ENCODE data around the gene MRPS34. TPM values are rescaled to one million over a fixed set of nuclear protein-coding genes. Genes with fewer than 3 reads are reported as not detected.

MRPS34 gene
- total RNA-seq, 1 donor from 2014 or later: 75.1 TPM

DNA sequence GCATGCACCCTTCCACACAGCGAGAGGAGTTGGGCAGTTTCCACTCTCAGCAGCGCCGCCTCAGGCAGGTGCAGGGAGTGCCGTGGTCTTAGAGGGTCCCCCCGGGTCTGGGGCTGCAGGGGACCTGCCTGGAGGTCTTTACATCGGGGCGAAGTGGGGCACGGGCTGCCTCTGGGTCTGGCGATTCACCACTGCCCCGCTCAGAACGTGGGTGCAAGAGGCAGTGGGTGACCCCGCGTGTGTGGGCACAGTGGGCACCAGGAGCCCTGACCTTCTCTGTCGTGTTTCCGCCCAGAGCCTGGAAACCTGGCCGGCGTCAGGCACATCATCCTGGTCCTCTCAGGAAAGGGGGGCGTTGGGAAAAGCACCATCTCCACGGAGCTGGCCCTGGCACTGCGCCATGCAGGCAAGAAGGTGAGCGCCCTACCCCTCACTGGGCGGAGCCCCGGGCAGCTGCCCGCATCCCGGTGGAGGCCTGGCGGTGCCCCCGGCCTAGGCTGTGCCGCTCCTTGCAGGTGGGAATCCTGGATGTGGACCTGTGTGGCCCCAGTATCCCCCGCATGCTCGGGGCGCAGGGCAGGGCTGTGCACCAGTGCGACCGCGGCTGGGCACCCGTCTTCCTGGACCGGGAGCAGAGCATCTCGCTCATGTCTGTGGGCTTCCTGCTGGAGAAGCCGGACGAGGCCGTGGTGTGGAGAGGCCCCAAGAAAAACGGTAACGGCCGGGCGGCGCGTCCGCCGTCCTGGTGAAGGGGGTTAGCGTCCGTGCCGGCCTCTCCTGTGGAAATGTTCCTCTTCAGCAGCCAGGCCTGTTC lies 13.5 kb upstream of the MRPS34 start:
- H3K36me3 Mint-ChIP-seq (ENCODE audit: unreplicated experiment): no peaks in the 10 kb centered on the region
- peaks cover 3% of the 10 kb centered on the region for H3K9me3 Mint-ChIP-seq (ENCODE audit: unreplicated experiment)
- TF ChIP-seq, protein P1, sequence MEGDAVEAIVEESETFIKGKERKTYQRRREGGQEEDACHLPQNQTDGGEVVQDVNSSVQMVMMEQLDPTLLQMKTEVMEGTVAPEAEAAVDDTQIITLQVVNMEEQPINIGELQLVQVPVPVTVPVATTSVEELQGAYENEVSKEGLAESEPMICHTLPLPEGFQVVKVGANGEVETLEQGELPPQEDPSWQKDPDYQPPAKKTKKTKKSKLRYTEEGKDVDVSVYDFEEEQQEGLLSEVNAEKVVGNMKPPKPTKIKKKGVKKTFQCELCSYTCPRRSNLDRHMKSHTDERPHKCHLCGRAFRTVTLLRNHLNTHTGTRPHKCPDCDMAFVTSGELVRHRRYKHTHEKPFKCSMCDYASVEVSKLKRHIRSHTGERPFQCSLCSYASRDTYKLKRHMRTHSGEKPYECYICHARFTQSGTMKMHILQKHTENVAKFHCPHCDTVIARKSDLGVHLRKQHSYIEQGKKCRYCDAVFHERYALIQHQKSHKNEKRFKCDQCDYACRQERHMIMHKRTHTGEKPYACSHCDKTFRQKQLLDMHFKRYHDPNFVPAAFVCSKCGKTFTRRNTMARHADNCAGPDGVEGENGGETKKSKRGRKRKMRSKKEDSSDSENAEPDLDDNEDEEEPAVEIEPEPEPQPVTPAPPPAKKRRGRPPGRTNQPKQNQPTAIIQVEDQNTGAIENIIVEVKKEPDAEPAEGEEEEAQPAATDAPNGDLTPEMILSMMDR (IDR thresholded peaks at IDR 0.05; ENCODE audit: partially characterized antibody, unreplicated experiment): no peak
- no peak overlapping the region for H3K4me3 Mint-ChIP-seq (ENCODE audit: unreplicated experiment)
- no peaks in the 10 kb centered on the region for H3K4me1 Mint-ChIP-seq (ENCODE audit: low read depth, unreplicated experiment)
- peaks cover 12% of the 10 kb centered on the region for H3K27me3 Mint-ChIP-seq (ENCODE audit: unreplicated experiment)
- DNase-seq: peak; percentile 22
- no peak overlapping the region for H3K27ac Mint-ChIP-seq (ENCODE audit: unreplicated experiment)

GRCh38 chr16:1785846-1786170 lies 12.9 kb upstream of the MRPS34 start:
- peaks cover 3% of the 10 kb centered on the region for H3K9me3 Mint-ChIP-seq (ENCODE audit: unreplicated experiment)
- H3K4me1 Mint-ChIP-seq (ENCODE audit: low read depth, unreplicated experiment): peaks cover 2% of the 10 kb centered on the region
- no peaks in the 10 kb centered on the region for H3K36me3 Mint-ChIP-seq (ENCODE audit: unreplicated experiment)
- H3K27ac Mint-ChIP-seq (ENCODE audit: unreplicated experiment): no peak overlapping the region
- TF ChIP-seq, protein P1 (IDR thresholded peaks at IDR 0.05; ENCODE audit: partially characterized antibody, unreplicated experiment): no peak
- no peak for DNase-seq
- H3K4me3 Mint-ChIP-seq (ENCODE audit: unreplicated experiment): no peak overlapping the region
- peaks cover 15% of the 10 kb centered on the region for H3K27me3 Mint-ChIP-seq (ENCODE audit: unreplicated experiment)

DNA sequence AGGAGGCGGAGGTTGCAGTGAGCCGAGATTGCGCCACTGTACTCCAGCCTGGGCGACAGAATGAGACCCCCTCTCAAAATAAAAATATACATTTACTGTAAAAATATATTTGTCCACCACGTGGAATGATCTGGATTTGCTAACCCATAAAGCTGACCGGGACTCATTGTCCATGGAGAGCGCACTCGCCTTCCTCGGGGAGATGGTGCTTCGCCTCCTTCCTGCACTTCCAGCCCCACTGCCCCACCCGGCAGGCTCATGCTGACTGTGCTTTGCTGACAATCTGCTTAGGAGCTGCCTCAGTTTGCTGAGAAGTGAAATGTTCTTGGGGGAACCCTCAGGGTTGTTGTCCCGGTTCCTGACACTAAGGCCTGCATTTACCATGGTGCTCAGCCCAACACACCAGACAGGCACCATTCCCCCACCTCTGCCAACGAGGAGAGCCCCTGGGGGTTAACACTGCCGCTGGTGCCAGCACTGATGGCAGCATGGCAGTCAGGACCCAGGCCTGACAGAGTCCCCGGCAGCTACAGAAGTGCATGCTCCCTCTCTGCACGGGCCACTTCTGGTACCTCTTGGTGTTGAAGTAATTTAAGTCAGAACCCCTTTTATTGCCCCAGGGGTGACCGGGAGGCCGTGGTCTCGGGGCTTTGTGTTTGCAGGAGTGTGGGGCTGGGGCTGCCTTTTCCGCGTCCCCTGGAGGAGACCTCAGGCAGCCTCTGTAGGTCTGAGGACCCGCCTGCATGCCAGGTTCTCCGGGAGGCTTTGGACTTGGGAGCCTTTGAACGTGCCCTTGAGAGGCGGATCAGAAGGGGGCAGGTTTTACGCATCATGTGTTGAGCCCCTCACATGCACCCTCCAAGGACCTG lies 12.3 kb upstream of the MRPS34 start:
- H3K4me3 Mint-ChIP-seq (ENCODE audit: unreplicated experiment): no peak overlapping the region
- TF ChIP-seq, protein P1 (IDR thresholded peaks at IDR 0.05; ENCODE audit: partially characterized antibody, unreplicated experiment): no peak
- DNase-seq: no peak
- H3K4me1 Mint-ChIP-seq (ENCODE audit: low read depth, unreplicated experiment): peaks cover 2% of the 10 kb centered on the region
- H3K27ac Mint-ChIP-seq (ENCODE audit: unreplicated experiment): no peak overlapping the region
- peaks cover 15% of the 10 kb centered on the region for H3K27me3 Mint-ChIP-seq (ENCODE audit: unreplicated experiment)
- no peaks in the 10 kb centered on the region for H3K36me3 Mint-ChIP-seq (ENCODE audit: unreplicated experiment)
- H3K9me3 Mint-ChIP-seq (ENCODE audit: unreplicated experiment): peaks cover 5% of the 10 kb centered on the region

DNA sequence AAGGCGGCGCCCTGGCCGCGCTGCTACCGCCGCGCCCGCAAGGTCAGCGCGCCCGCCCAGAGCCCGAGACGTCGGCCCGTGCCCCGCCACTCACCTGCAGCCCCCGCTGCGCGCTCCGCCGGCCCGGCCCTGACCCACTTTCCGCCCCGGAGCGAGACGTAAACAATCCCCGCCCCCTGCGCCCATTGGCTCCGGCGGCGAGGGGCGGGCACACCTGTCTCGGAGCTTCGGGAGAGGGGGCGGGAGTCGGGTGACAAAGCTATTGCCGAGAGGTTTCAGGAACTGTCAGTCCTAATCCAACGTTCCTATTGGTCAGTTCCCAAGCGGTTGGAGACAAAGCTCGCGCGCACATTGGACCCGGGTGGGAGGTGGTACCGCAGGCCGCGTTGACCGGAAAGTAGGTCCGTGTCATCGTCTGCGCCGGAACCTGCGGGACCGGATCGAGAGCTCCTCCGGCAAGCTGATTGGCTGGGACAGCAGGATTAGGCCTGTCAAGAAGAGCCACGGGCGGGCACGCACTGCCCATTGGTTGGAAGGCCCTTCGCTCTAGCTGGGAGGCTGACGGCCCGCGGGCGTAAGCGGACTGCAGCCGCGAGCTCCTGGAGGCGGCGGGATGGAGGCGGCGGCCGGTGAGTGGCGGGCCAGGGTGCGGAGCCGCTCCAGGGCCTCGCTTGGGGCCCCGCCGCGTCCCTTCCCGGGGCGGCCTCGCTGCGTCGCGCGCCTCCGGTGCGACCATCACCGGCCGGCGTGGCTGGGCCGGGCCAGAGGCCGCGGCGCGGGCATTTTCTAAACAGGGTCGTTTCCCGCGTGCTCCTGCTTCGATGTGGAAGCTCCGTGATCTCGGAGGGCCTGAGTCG lies 9.7 kb upstream of the MRPS34 start, which contains the start of the genes NUBP2 and SPSB3:
TSS of gene NUBP2 (plus strand) at position 553 of the 857 bp plus-strand sequence. CDS start at position 614, 61 bp downstream.
TSS of gene SPSB3 (minus strand) at position 164 of the 857 bp plus-strand sequence. CDS start 1,088 bp downstream, outside the sequence.
- TF ChIP-seq, protein P1 (IDR thresholded peaks at IDR 0.05; ENCODE audit: partially characterized antibody, unreplicated experiment): no peak
- peaks cover 20% of the 10 kb centered on the region for H3K27me3 Mint-ChIP-seq (ENCODE audit: unreplicated experiment)
- peaks cover 4% of the 10 kb centered on the region for H3K4me1 Mint-ChIP-seq (ENCODE audit: low read depth, unreplicated experiment)
- peaks cover 5% of the 10 kb centered on the region for H3K9me3 Mint-ChIP-seq (ENCODE audit: unreplicated experiment)
- H3K4me3 Mint-ChIP-seq (ENCODE audit: unreplicated experiment): peak within 1 kb of the TSS; percentile 92
- H3K36me3 Mint-ChIP-seq (ENCODE audit: unreplicated experiment): no peaks in the 10 kb centered on the region
- DNase-seq: peak; percentile 98
- peak within 1 kb of the TSS; percentile 87 for H3K27ac Mint-ChIP-seq (ENCODE audit: unreplicated experiment)
